Right lobe of liver (tissue), 6 donors: ENCODE results near the gene ZSCAN10. TPM values are rescaled to one million over a fixed set of nuclear protein-coding genes. Genes with fewer than 3 reads are reported as not detected.

Experiments
- ATAC-seq, 4 donors: fragments of 200-7000 bp; cut with Tn5 transposase; one replicate each; pipeline ENCODE4 v1.9.1; 2020; ENCODE audit warnings: mild to moderate bottlenecking in 4 of 4, moderate library complexity in 4 of 4
- DNase-seq, 3 donors: peaks; one replicate each; pipeline ENCODE4 v3.0.0-alpha.2; 2020
- H3K27ac ChIP-seq, 3 donors: fragments of 200-600 bp; one replicate each; pipeline ENCODE4 v1.8.0; 2022
- H3K27me3 ChIP-seq, 2 donors: fragments of 200-600 bp; one replicate each; pipeline ENCODE4 v1.8.0; 2022
- H3K36me3 ChIP-seq, 4 donors: fragments of 200-600 bp; sonication (generic) in 1 of 4; one replicate each; pipeline versions ENCODE4 v1.5.1 to v1.8.0; 2017 to 2022; ENCODE audit warnings: control low read depth in 1 of 4
- H3K4me1 ChIP-seq, 4 donors: fragments of 200-600 bp; sonication (generic) in 1 of 4; one replicate each; pipeline versions ENCODE4 v1.5.1 to v1.8.0; 2017 to 2022; ENCODE audit warnings: control low read depth in 1 of 4
- H3K4me3 ChIP-seq, 3 donors: fragments of 200-600 bp; one replicate each; pipeline ENCODE4 v1.8.0; 2022
- H3K9me3 ChIP-seq, 4 donors: fragments of 200-600 bp; sonication (generic) in 1 of 4; one replicate each; pipeline versions ENCODE4 v1.5.1 to v1.8.0; 2017 to 2022; ENCODE audit warnings: control low read depth in 1 of 4
- POLR2A ChIP-seq: fragments of 450-650 bp; IDR thresholded peaks from one replicate; pipeline ENCODE4 v1.6.1; 2017; ENCODE audit warnings: antibody characterized with exemption, mild to moderate bottlenecking
- WGBS: methylation state at CpG from one replicate; pipeline ENCODE4 v1.1.6; 2018; ENCODE audit warnings: low coverage, low lambda C conversion rate; ENCODE audit not compliant: insufficient coverage; ENCODE audit errors: missing lambda C conversion rate; 5-methylcytosine and 5-hydroxymethylcytosine counted together
- intact Hi-C, 2 donors: fragments of 100-400 bp; cut with DNase I; formaldehyde crosslinking; loops; one replicate each; pipeline versions ENCODE4 v1.11.2 to v1.14.1; 2022
- total RNA-seq, 6 experiments: library from RNA; depleted of rRNA in 2 of 6; stranded (reverse); fragments of >200 nt in 2 of 6; fragmentation: NEBNext Ultra II Directional in 3 of 6; extraction: Animal tissue kit (Norgen Biotek cat#: 25700) in 3 of 6; gene quantifications; one replicate each; pipeline versions ENCODE4 v1.1.0 to v1.2.4, GENCODE V29; 2016 to 2023
- TF ChIP-seq, protein P1 (sequence below), 4 donors: fragments of 200-600 bp in 3 of 4; fragments of 450-650 bp in 1 of 4; IDR thresholded peaks; one replicate each; pipeline versions ENCODE4 v1.5.1 to v1.8.0; 2016 to 2022; ENCODE audit warnings: antibody characterized with exemption in 4 of 4, mild to moderate bottlenecking in 2 of 4
- donor health status: DM: no; HTN: yes; CAD: no.
- donor health status: DM: no; HTN: no; CAD: no.
- donor health status: DM: no; HTN: no; CAD: no.
- donor health status: DM: no; HTN: yes; CAD: no.
- donor health status: DM: no; HTN: yes; CAD: no.

ZSCAN10 gene
- total RNA-seq, 6 experiments from 2014 or later: not detected

- no peak for TF ChIP-seq POLR2A
- TF ChIP-seq, protein P1, sequence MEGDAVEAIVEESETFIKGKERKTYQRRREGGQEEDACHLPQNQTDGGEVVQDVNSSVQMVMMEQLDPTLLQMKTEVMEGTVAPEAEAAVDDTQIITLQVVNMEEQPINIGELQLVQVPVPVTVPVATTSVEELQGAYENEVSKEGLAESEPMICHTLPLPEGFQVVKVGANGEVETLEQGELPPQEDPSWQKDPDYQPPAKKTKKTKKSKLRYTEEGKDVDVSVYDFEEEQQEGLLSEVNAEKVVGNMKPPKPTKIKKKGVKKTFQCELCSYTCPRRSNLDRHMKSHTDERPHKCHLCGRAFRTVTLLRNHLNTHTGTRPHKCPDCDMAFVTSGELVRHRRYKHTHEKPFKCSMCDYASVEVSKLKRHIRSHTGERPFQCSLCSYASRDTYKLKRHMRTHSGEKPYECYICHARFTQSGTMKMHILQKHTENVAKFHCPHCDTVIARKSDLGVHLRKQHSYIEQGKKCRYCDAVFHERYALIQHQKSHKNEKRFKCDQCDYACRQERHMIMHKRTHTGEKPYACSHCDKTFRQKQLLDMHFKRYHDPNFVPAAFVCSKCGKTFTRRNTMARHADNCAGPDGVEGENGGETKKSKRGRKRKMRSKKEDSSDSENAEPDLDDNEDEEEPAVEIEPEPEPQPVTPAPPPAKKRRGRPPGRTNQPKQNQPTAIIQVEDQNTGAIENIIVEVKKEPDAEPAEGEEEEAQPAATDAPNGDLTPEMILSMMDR (IDR thresholded peaks at IDR 0.05): no peak
- ATAC-seq: peak; percentile 6 to 53 (median 49)
- WGBS: 20% methylated on average over 16 of the region's 26 CpGs
- no peaks in the 10 kb centered on the region for H3K9me3 ChIP-seq
- intact Hi-C loops: no loop called here
- peaks cover 0 to 14% (median 5%) of the 10 kb centered on the region in 4 donors for H3K36me3 ChIP-seq
- peak in 1 of 3 donors; percentile 71 for DNase-seq
- H3K4me1 ChIP-seq: peaks cover 0 to 17% (median 3%) of the 10 kb centered on the region in 4 donors
- H3K4me3 ChIP-seq: peak overlapping the region; percentile 65 to 72 (median 66)
- no peaks in the 10 kb centered on the region for H3K27me3 ChIP-seq
- peak overlapping the region; percentile 96 to 97 (median 97) for H3K27ac ChIP-seq
Measured at GRCh38 chr16:3065742-3066439, 33.2 kb downstream of the ZSCAN10 start.

GRCh38 chr16:3065069-3065741 is 33.9 kb downstream of the ZSCAN10 start, which contains the start of gene IL32:
Gene IL32, plus strand, starts transcription at chr16:3065640. Its CDS starts 172 bp downstream, at chr16:3065812.
- intact Hi-C loops: no loop called here

GRCh38 chr16:3063625-3064386 is 35.3 kb downstream of the ZSCAN10 start:
- no peaks in the 10 kb centered on the region for H3K27me3 ChIP-seq
- H3K9me3 ChIP-seq: no peaks in the 10 kb centered on the region
- ATAC-seq: no peak
- 85% methylated on average over 5 of the region's 8 CpGs for WGBS
- H3K4me1 ChIP-seq: peaks cover 0 to 29% (median 6%) of the 10 kb centered on the region in 4 donors
- H3K36me3 ChIP-seq: peaks cover 0 to 10% (median 5%) of the 10 kb centered on the region in 4 donors
- H3K4me3 ChIP-seq: no peak overlapping the region
- intact Hi-C loops: no loop called here
- TF ChIP-seq, protein P1 (IDR thresholded peaks at IDR 0.05): no peak
- no peak for TF ChIP-seq POLR2A
- peak overlapping the region in 1 of 3 donors; percentile 97 for H3K27ac ChIP-seq
- no peak for DNase-seq

More at GRCh38 chr16:3065069-3065741, 33.9 kb downstream of the ZSCAN10 start, which contains the start of gene IL32:
- peak; percentile 86 to 88 (median 87) for DNase-seq
- Histone ChIP-seq H3K27me3 (no peaks in the 10 kb centered on the region), H3K4me1 (peaks cover 0 to 22% (median 4%) of the 10 kb centered on the region in 4 donors), H3K4me3 (peak within 1 kb of the TSS; percentile 65 to 72 (median 66)), H3K27ac (peak within 1 kb of the TSS; percentile 96 to 97 (median 97)), H3K36me3 (peaks cover 0 to 14% (median 5%) of the 10 kb centered on the region in 4 donors), H3K9me3 (no peaks in the 10 kb centered on the region)
- peak; percentile 83 for TF ChIP-seq POLR2A
- TF ChIP-seq, protein P1 (IDR thresholded peaks at IDR 0.05): no peak
- 20% methylated on average over 11 of the region's 13 CpGs for WGBS
- peak; percentile 77 to 90 (median 86) for ATAC-seq

DNA sequence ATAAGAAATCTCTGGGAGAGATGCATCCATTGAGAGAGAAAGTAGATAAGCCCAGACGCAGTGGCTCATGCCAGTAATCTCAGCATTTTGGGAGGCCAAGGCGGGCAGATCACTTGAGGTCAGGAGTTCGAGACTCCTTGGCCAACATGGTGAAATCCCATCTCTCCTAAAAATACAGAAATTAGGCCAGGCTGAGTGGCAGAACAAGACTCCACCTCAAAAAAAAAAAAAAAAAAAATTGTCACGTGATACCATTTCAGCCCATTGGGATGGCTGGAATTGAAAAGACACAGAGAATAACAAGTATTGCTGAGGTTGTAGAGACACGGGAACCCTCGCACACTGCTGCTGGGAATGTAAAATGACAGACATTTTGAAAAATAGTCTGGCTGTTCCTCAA is 36.5 kb downstream of the ZSCAN10 start:
- Histone ChIP-seq H3K4me1 (peaks cover 0 to 28% (median 6%) of the 10 kb centered on the region in 4 donors), H3K9me3 (no peaks in the 10 kb centered on the region), H3K27me3 (no peaks in the 10 kb centered on the region), H3K36me3 (peaks cover 0 to 3% (median 0%) of the 10 kb centered on the region in 4 donors), H3K27ac (no peak overlapping the region), H3K4me3 (no peak overlapping the region)
- no peak for TF ChIP-seq POLR2A
- TF ChIP-seq, protein P1 (IDR thresholded peaks at IDR 0.05): no peak
- DNase-seq (peak in 1 of 3 donors; percentile 12), ATAC-seq (no peak)
- 84% methylated on average over 3 of the region's 6 CpGs for WGBS
- intact Hi-C loops: no loop called here
